Endothelial cell of umbilical vein (primary cell): ENCODE measurements around the gene SASH3. TPM values are rescaled to one million over a fixed set of nuclear protein-coding genes. Genes with fewer than 3 reads are reported as not detected.

Experiments
- BruUV-seq: library from RNA; stranded (reverse); fragments of 400-500 nt; replicated peaks from 2 replicates; lab custom pipeline; 2021; lab: Mats Ljungman, UMichigan
- CTCF ChIA-PET: fragments of 300-600, 350-600 bp; sonication (Branson Sonifier 250); formaldehyde crosslinking; loops from one replicate; lab custom pipeline; 2021; ENCODE audit warnings: antibody characterized with exemption, inconsistent platforms; lab: Charles Lee
- POLR2A ChIA-PET: fragments of 300-600, 350-600 bp; sonication (Branson Sonifier 250); formaldehyde crosslinking; loops from one replicate; lab custom pipeline; 2021; ENCODE audit warnings: antibody characterized with exemption, inconsistent platforms; lab: Charles Lee
- DNase-seq: peaks from one replicate; pipeline ENCODE4 v3.0.0-alpha.2; 2011; ENCODE audit warnings: low read depth, low spot score
- FAIRE-seq: peaks from 2 replicates; lab custom pipeline; 2011; peaks lifted over from hg19 to GRCh38; lab: Jason Lieb, UNC
- H2AFZ ChIP-seq: 2 replicates; pipeline ENCODE4 v1.6.0; 2012; ENCODE audit warnings: low read depth, low read length, control low read depth, inconsistent platforms
- H3K27ac ChIP-seq: 2 replicates; pipeline ENCODE4 v1.5.1; 2011; ENCODE audit warnings: low read depth, mild to moderate bottlenecking, control low read depth, low read length, moderate library complexity; ENCODE audit not compliant: insufficient read depth
- H3K27me3 ChIP-seq, 2 experiments: 2 replicates each; pipeline versions ENCODE4 v1.6.0 to v1.6.1; 2011; ENCODE audit warnings: low read length in 2 of 2, mixed read lengths in 1 of 2; ENCODE audit not compliant: control insufficient read depth in 2 of 2, insufficient read depth in 2 of 2
- H3K36me3 ChIP-seq, 2 experiments: 2 replicates in 1 of 2; 3 replicates in 1 of 2; pipeline ENCODE4 v1.5.1; 2011; ENCODE audit warnings: low read length in 2 of 2, mild to moderate bottlenecking in 1 of 2, moderate library complexity in 1 of 2; ENCODE audit not compliant: control insufficient read depth in 2 of 2, insufficient read depth in 2 of 2; ENCODE audit errors: extremely low read depth in 1 of 2
- H3K4me1 ChIP-seq: 3 replicates; pipeline ENCODE4 v1.5.1; 2011; ENCODE audit warnings: mild to moderate bottlenecking, low read length; ENCODE audit not compliant: control insufficient read depth, insufficient read depth; ENCODE audit errors: extremely low read depth
- H3K4me2 ChIP-seq: 2 replicates; pipeline ENCODE4 v1.6.1; 2011; ENCODE audit warnings: low read length, control low read depth, mixed read lengths; ENCODE audit not compliant: insufficient read depth
- H3K4me3 ChIP-seq, 3 experiments: fragments of 200-600 bp in 1 of 3; sonication (generic), shearing (Covaris generic) in 1 of 3; replicated peaks in 1 of 3; 2 replicates each; pipeline ENCODE4 v1.5.1; 2011 to 2016; ENCODE audit warnings: control low read depth in 3 of 3, low read length in 3 of 3, mild to moderate bottlenecking in 2 of 3, inconsistent platforms in 1 of 3, low read depth in 1 of 3, moderate library complexity in 1 of 3; ENCODE audit not compliant: insufficient read depth in 1 of 3
- H3K79me2 ChIP-seq: 2 replicates; pipeline ENCODE4 v1.6.0; 2012; ENCODE audit warnings: low read length, inconsistent platforms; ENCODE audit not compliant: control insufficient read depth, insufficient read depth
- H3K9ac ChIP-seq: replicated peaks from 2 replicates; pipeline ENCODE3; 2011; ENCODE audit warnings: low read length, control low read depth; ENCODE audit not compliant: insufficient read depth; ENCODE audit errors: extremely low read depth
- H3K9me1 ChIP-seq: replicated peaks from 3 replicates; pipeline ENCODE4 v1.6.0; 2011; ENCODE audit warnings: mild to moderate bottlenecking, low read length; ENCODE audit not compliant: control insufficient read depth, insufficient read depth; ENCODE audit errors: extremely low read depth
- H3K9me3 ChIP-seq: replicated peaks from 2 replicates; pipeline ENCODE4 v1.5.1; 2012; ENCODE audit warnings: low read length, inconsistent platforms; ENCODE audit not compliant: control insufficient read depth, insufficient read depth
- H4K20me1 ChIP-seq: replicated peaks from 2 replicates; pipeline ENCODE3; 2011; ENCODE audit warnings: mild to moderate bottlenecking, low read length; ENCODE audit not compliant: control insufficient read depth, insufficient read depth; ENCODE audit errors: extremely low read depth
- CTCF ChIP-seq, 2 donors: IDR thresholded peaks; 1 replicate in 1 of 2; 2 replicates in 1 of 2; pipeline ENCODE4 v1.5.1; 2011; ENCODE audit warnings: low read length in 2 of 2, mild to moderate bottlenecking in 2 of 2, moderate library complexity in 2 of 2, control low read depth in 1 of 2, inconsistent platforms in 1 of 2, low read depth in 1 of 2; ENCODE audit not compliant: insufficient read depth in 1 of 2; ENCODE audit errors: extremely low read depth in 1 of 2
- EZH2 ChIP-seq: IDR thresholded peaks from 2 replicates; pipeline ENCODE4 v1.6.1; 2012; ENCODE audit warnings: borderline replicate concordance, low read depth, mild to moderate bottlenecking, moderate library complexity, low read length, inconsistent platforms; ENCODE audit not compliant: severe bottlenecking
- FOS ChIP-seq: IDR thresholded peaks from 2 replicates; pipeline ENCODE4 v1.6.1; 2011; ENCODE audit warnings: mild to moderate bottlenecking, low read length, moderate library complexity, borderline replicate concordance; ENCODE audit not compliant: insufficient read depth
- GATA2 ChIP-seq: IDR thresholded peaks from 2 replicates; pipeline ENCODE4 v1.7.0; 2011; ENCODE audit warnings: low read depth, mild to moderate bottlenecking, moderate library complexity, mixed read lengths, low read length; ENCODE audit not compliant: insufficient read length, insufficient read depth
- JUN ChIP-seq: IDR thresholded peaks from 2 replicates; pipeline ENCODE4 v1.6.1; 2011; ENCODE audit warnings: borderline replicate concordance, low read depth; ENCODE audit not compliant: insufficient read length, insufficient read depth
- MAX ChIP-seq: IDR thresholded peaks from 2 replicates; pipeline ENCODE4 v1.6.1; 2011; ENCODE audit not compliant: insufficient read depth, insufficient read length
- MYC ChIP-seq: IDR thresholded peaks from one replicate; pipeline ENCODE4 v1.6.1; 2011; ENCODE audit warnings: mild to moderate bottlenecking, low read depth, low read length
- POLR2A ChIP-seq: IDR thresholded peaks from 2 replicates; pipeline ENCODE4 v1.6.1; 2012; ENCODE audit warnings: low read depth, mild to moderate bottlenecking, control low read depth, low read length
- POLR2AphosphoS5 ChIP-seq: IDR thresholded peaks from 2 replicates; pipeline ENCODE4 v1.6.1; 2012; ENCODE audit warnings: low read depth, mild to moderate bottlenecking, control low read depth, low read length, moderate library complexity; ENCODE audit not compliant: insufficient read depth
- dilution Hi-C: fragments of 300-500 bp; cut with MboI; formaldehyde crosslinking; loops from one replicate; pipeline ENCODE4 v1.15.0; 2019; ENCODE audit warnings: low sequenced_read_pairs; ENCODE audit not compliant: extremely low pct_ligation_motif_present
- intact Hi-C: fragments of 100-400 bp; cut with micrococcal nuclease; formaldehyde crosslinking; loops from one replicate; pipeline ENCODE4 v1.10.0; 2022
- polyA plus RNA-seq, 4 experiments: library from polyadenylated mRNA; depleted of rRNA in 3 of 4; stranded (reverse) in 3 of 4; unstranded in 1 of 4; fragments of >200 nt; gene quantifications; 2 replicates each; pipeline versions ENCODE4 v1.2.1 to v1.2.3, GENCODE V29; 2011 to 2012; ENCODE audit warnings: missing spikeins in 1 of 4
- total RNA-seq: library from RNA; stranded (reverse); gene quantifications from 2 replicates; pipeline ENCODE4 v1.2.3, GENCODE V29; 2021

The SASH3 gene
- total and polyA plus RNA-seq, 2 donors (not counting 3 experiments of a cell fraction or from before 2014, with no cell fraction given): not detected

- POLR2A ChIA-PET: no interaction called here
- Histone ChIP-seq H3K9me1 (no peaks in the 10 kb centered on the region), H3K79me2 (no peaks in the 10 kb centered on the region), H3K4me1 (no peaks in the 10 kb centered on the region), H3K4me2 (no peak overlapping the region), H3K4me3 (no peak overlapping the region), H3K27ac (no peak overlapping the region), H3K27me3 (no peaks in the 10 kb centered on the region), H3K9ac (no peak overlapping the region), H4K20me1 (no peaks in the 10 kb centered on the region), H3K9me3 (no peaks in the 10 kb centered on the region), H2AFZ (no peak overlapping the region), H3K36me3 (no peaks in the 10 kb centered on the region)
- DNase-seq (no peak), FAIRE-seq (no peak)
- TF ChIP-seq FOS: no peak
- TF ChIP-seq MYC: no peak
- no peak for TF ChIP-seq MAX
- no peak for TF ChIP-seq EZH2
- TF ChIP-seq POLR2A: no peak
- no peak for TF ChIP-seq GATA2
- TF ChIP-seq POLR2AphosphoS5: no peak
- no peak for TF ChIP-seq JUN
- TF ChIP-seq CTCF (IDR thresholded peaks at IDR 0.05; ENCODE audit: extremely low read depth in 1 of 2, insufficient read depth in 1 of 2, low read depth in 1 of 2, low read length in 2 of 2): no peak
- intact Hi-C loops (no loop called here), dilution Hi-C loops (no loop called here)
- no TSS peak for BruUV-seq
- CTCF ChIA-PET: no interaction called here
These were observed 4.6 kb downstream of the SASH3 start for GRCh38 chrX:129784371-129784770.
